K562 (cell line): ENCODE measurements around the gene LIF. TPM values are rescaled to one million over a fixed set of nuclear protein-coding genes. Genes with fewer than 3 reads are reported as not detected.

ENCODE experiments used
- ATAC-seq: fragments of 200-7000 bp; cut with Tn5 transposase; 3 replicates; pipeline ENCODE4 v1.9.1; 2020; ENCODE audit warnings: moderate library complexity
- BruUV-seq: library from RNA; stranded (reverse); fragments of 400-500 nt; replicated peaks from 2 replicates; lab custom pipeline; 2021; lab: Mats Ljungman, UMichigan
- CTCF ChIA-PET: fragments of 300-600 bp; formaldehyde crosslinking; extraction: SDS; loops from one replicate; lab custom pipeline; 2021; ENCODE audit warnings: low intra/inter-chr PET ratio; lab: Yijun Ruan, JAX
- POLR2A ChIA-PET: fragments of 300-600, 350-650 bp; sonication (Branson Sonifier 250); formaldehyde crosslinking; extraction: SDS; loops from one replicate; lab custom pipeline; 2021; ENCODE audit warnings: antibody characterized with exemption, inconsistent platforms; lab: Yijun Ruan, JAX
- DNase-seq, 4 experiments: peaks; one replicate each; pipeline versions ENCODE4 v3.0.0 to v3.0.0-alpha.2; 2011 to 2018; ENCODE audit warnings: low spot score in 3 of 4, mixed read lengths in 3 of 4; ENCODE audit errors: extremely low read depth in 1 of 4
- FAIRE-seq: peaks from 2 replicates; lab custom pipeline; 2011; peaks lifted over from hg19 to GRCh38; lab: Jason Lieb, UNC
- H2AFZ ChIP-seq: 2 replicates; pipeline ENCODE4 v1.6.0; 2011; ENCODE audit warnings: low read depth, low read length, control low read depth, inconsistent platforms
- H3K27ac ChIP-seq: fragments of 200-600 bp; 3 replicates; pipeline ENCODE4 v1.8.0; 2011; ENCODE audit warnings: low read depth, mild to moderate bottlenecking, control low read depth, inconsistent platforms, low read length, moderate library complexity, mixed read lengths; ENCODE audit errors: extremely low read depth
- H3K27me3 ChIP-seq, 2 experiments: fragments of 300-600 bp in 1 of 2; 2 replicates in 1 of 2; 3 replicates in 1 of 2; pipeline versions ENCODE4 v1.6.0 to v1.8.0; 2011; ENCODE audit warnings: inconsistent platforms in 2 of 2, low read length in 2 of 2, mild to moderate bottlenecking in 1 of 2, mixed read lengths in 1 of 2, moderate library complexity in 1 of 2; ENCODE audit not compliant: control insufficient read depth in 2 of 2, insufficient read depth in 2 of 2
- H3K36me3 ChIP-seq: fragments of 300-600 bp; 3 replicates; pipeline ENCODE4 v1.8.0; 2011; ENCODE audit warnings: mild to moderate bottlenecking, low read length, inconsistent platforms; ENCODE audit not compliant: control insufficient read depth, insufficient read depth
- H3K4me1 ChIP-seq, 2 experiments: fragments of 200-600 bp in 1 of 2; replicated peaks in 1 of 2; 2 replicates in 1 of 2; 3 replicates in 1 of 2; pipeline versions ENCODE4 v1.5.1 to v1.8.0; 2011; ENCODE audit warnings: inconsistent platforms in 2 of 2, low read length in 2 of 2, mild to moderate bottlenecking in 1 of 2, mixed read lengths in 1 of 2, moderate library complexity in 1 of 2; ENCODE audit not compliant: control insufficient read depth in 2 of 2, insufficient read depth in 2 of 2
- H3K4me2 ChIP-seq: 2 replicates; pipeline ENCODE4 v1.6.1; 2011; ENCODE audit warnings: low read length, control low read depth, inconsistent platforms, mixed read lengths; ENCODE audit not compliant: insufficient read depth
- H3K4me3 ChIP-seq: fragments of 200-600 bp; sonication (generic), shearing (Covaris generic); 2 replicates; pipeline ENCODE4 v1.5.1; 2016; ENCODE audit warnings: control low read depth, inconsistent platforms
- H3K79me2 ChIP-seq: fragments of 200-600 bp; 3 replicates; pipeline ENCODE4 v1.8.0; 2011; ENCODE audit warnings: low read length, inconsistent platforms; ENCODE audit not compliant: control insufficient read depth, insufficient read depth
- H3K9ac ChIP-seq, 2 experiments: 2 replicates each; pipeline versions ENCODE4 v1.6.0 to v1.6.1; 2011; ENCODE audit warnings: low read depth in 2 of 2, low read length in 2 of 2, control low read depth in 1 of 2, inconsistent platforms in 1 of 2, mild to moderate bottlenecking in 1 of 2, mixed read lengths in 1 of 2; ENCODE audit not compliant: insufficient read depth in 1 of 2
- H3K9me1 ChIP-seq: one replicate; pipeline ENCODE4 v1.6.0; 2011; ENCODE audit warnings: inconsistent platforms, mild to moderate bottlenecking, low read length, moderate library complexity; ENCODE audit not compliant: control insufficient read depth, insufficient read depth
- H3K9me3 ChIP-seq: replicated peaks from 2 replicates; pipeline ENCODE4 v1.5.1; 2011; ENCODE audit warnings: low read depth, low read length, inconsistent platforms; ENCODE audit not compliant: control insufficient read depth, insufficient read depth
- H4K20me1 ChIP-seq: replicated peaks from 2 replicates; pipeline ENCODE4 v1.6.1; 2011; ENCODE audit warnings: low read length, inconsistent platforms, mixed read lengths; ENCODE audit not compliant: control insufficient read depth, insufficient read depth
- HEY1 ChIP-seq: fragments of 250-450 bp; sonication (Bioruptor Pico); IDR thresholded peaks from 2 replicates; pipeline ENCODE4 v1.5.0; 2020; ENCODE audit warnings: mild to moderate bottlenecking, moderate library complexity, borderline replicate concordance
- MXI1 ChIP-seq: IDR thresholded peaks from 2 replicates; pipeline ENCODE4 v1.6.1; 2011; ENCODE audit warnings: low read depth, mild to moderate bottlenecking, improper control_type of control experiment, low read length
- NFE2L1 ChIP-seq: fragments of 450-650 bp; IDR thresholded peaks from 2 replicates; pipeline ENCODE4 v1.6.1; 2016; ENCODE audit warnings: missing genetic modification characterization, low read depth, mild to moderate bottlenecking, missing compliant biosample characterization, moderate library complexity, borderline replicate concordance
- STAT5B ChIP-seq: fragments of 250-450 bp; sonication (Bioruptor Pico); IDR thresholded peaks from 2 replicates; pipeline ENCODE4 v1.8.0; 2021; ENCODE audit warnings: mild to moderate bottlenecking, inconsistent platforms
- ZBED1 ChIP-seq: IDR thresholded peaks from 2 replicates; pipeline ENCODE4 v1.6.1; 2014
- WGBS: fragments of 100-300 bp; shearing (Covaris generic); methylation state at CpG from one replicate; pipeline ENCODE4 v1.1.6; 2016; ENCODE audit warnings: low coverage, mixed read lengths; ENCODE audit not compliant: insufficient coverage; ENCODE audit errors: missing lambda C conversion rate; 5-methylcytosine and 5-hydroxymethylcytosine counted together
- in situ Hi-C: fragments of 300-500 bp; cut with MboI; formaldehyde crosslinking; loops from 4 replicates; pipeline ENCODE4 v1.15.0; 2018; ENCODE audit warnings: inconsistent platforms, mixed read lengths
- intact Hi-C: fragments of 100-400 bp; cut with micrococcal nuclease; formaldehyde crosslinking; loops from 2 replicates; pipeline ENCODE4 v1.14.2; 2022
- polyA plus RNA-seq, 8 experiments: library from polyadenylated mRNA; depleted of rRNA in 4 of 8; stranded (reverse) in 5 of 8; unstranded in 3 of 8; fragments of >200 nt; fragmentation: Nextera tagmentation in 2 of 8; fragmentation: Illumina TruSeq in 1 of 8; extraction: Ambion mirVana in 2 of 8; extraction: Trizol in 1 of 8; gene quantifications; 2 replicates each; pipeline versions ENCODE4 v1.2.1 to v1.2.3, GENCODE V29; 2011 to 2014; ENCODE audit warnings: inconsistent platforms in 1 of 8, missing spikeins in 1 of 8
- total RNA-seq, 7 experiments: library from RNA; depleted of rRNA in 6 of 7; stranded (reverse); fragments of >200 nt in 6 of 7; fragmentation: Illumina TruSeq in 2 of 7; extraction: Trizol in 2 of 7; gene quantifications; 2 replicates each; pipeline versions ENCODE4 v1.2.1 to v1.2.3, GENCODE V29; 2011 to 2021; ENCODE audit warnings: low replicate concordance in 1 of 7
- TF ChIP-seq, protein P1 (sequence below), 2 experiments: IDR thresholded peaks in 1 of 2; conservative IDR thresholded peaks in 1 of 2; 2 replicates each; pipeline ENCODE4 v1.6.1; 2016; ENCODE audit warnings: low read depth in 2 of 2, mild to moderate bottlenecking in 1 of 2, missing compliant biosample characterization in 1 of 2, missing genetic modification characterization in 1 of 2, moderate library complexity in 1 of 2
- TF ChIP-seq, protein P2 (sequence below), 2 experiments: fragments of 450-650 bp; IDR thresholded peaks; 2 replicates each; pipeline ENCODE4 v1.6.1; 2018; ENCODE audit warnings: mild to moderate bottlenecking in 2 of 2, low read depth in 1 of 2; ENCODE audit not compliant: partially characterized antibody in 2 of 2
- TF ChIP-seq, protein P3 (sequence below): fragments of 450-650 bp; IDR thresholded peaks from 2 replicates; pipeline ENCODE4 v1.6.1; 2018; ENCODE audit warnings: mild to moderate bottlenecking, low read depth; ENCODE audit not compliant: partially characterized antibody

The LIF gene
- total and polyA plus RNA-seq, 9 of the 15 experiments (the other 6 are each of a cell fraction or from before 2014, with no cell fraction given): 0.05 to 0.39 (median 0.18) TPM; not detected in 3

DNA sequence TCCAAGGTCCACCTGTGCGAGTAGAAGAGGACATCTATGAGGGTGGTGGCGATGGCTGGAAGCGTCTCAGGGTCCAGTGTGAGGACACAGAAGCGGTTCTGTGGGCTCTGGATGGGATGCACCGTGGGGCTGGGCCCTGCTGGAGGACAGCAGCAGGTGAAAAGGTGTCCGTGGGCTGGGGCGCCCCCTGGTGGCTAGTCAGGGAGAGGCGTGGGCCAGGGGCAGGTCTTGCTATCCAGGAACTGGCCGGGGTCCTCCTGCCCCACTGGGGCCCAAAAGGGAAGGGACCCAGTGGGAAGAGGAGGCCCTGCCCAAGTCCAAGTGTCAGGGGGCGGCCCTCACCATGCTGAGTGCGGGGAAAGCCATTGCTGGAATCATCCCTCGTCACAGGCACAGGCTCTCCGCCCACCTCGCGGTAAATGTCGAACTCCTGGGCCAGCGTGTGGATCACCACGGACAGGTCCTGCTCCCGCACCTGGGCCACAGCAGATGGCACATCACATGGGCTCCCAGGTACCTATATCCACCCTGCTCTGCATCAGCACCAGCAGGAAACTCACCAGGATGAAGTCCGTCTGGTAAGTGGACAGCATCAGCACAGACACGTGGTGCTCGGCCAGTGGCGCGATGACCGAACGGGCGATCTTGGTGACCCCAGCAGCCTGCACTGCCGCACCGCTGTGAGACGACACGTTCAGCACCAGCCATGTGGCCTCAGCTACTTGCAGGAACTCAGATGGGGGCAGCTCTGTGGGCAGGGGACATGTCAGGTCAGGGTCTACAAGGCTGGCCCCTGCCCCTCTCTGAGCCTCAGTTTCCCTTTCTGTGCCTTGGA lies 40.5 kb upstream of the LIF start (continued):
- TF ChIP-seq ZBED1: no peak
- TF ChIP-seq, protein P1, sequence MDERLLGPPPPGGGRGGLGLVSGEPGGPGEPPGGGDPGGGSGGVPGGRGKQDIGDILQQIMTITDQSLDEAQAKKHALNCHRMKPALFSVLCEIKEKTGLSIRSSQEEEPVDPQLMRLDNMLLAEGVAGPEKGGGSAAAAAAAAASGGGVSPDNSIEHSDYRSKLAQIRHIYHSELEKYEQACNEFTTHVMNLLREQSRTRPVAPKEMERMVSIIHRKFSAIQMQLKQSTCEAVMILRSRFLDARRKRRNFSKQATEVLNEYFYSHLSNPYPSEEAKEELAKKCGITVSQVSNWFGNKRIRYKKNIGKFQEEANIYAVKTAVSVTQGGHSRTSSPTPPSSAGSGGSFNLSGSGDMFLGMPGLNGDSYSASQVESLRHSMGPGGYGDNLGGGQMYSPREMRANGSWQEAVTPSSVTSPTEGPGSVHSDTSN (CRISPR knock-in tag; IDR thresholded peaks at IDR 0.05; ENCODE audit: low read depth): no peak
- TF ChIP-seq, protein P1 (tag; conservative IDR thresholded peaks at IDR 0.05; ENCODE audit: low read depth): no peak
- TF ChIP-seq, all 486 proteins: peak for 22

DNA sequence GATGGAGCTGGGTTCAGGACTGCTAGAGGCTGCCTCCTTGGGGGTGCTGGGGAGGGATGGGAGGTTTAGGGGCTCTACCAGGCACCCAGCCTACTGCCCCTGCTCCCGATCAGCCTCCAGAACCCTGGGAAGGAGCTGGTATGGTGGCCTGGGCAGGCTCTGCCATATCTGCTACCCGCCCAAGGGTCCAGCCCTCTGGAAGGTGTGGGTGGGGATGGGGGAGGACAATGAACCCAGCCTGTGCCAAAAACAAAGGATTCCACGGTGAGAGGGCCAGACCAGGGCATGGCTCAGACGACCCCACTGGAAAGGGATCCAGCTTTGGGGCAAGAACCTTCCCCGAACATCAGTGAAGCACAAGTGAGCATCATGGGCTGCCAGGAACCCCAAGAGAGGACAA lies 39.8 kb upstream of the LIF start:
- FAIRE-seq (no peak), ATAC-seq (no peak), DNase-seq (no peak)
- POLR2A ChIA-PET: no interaction called here
- CTCF ChIA-PET: interaction anchor here (0.7 to 2.9 kb wide), 7 partner anchors 24 to 200 kb away, joined by 3 to 31 read pairs (median 4); partner anchors contain the start of gene RNF215
- Histone ChIP-seq H3K9me3 (no peaks in the 10 kb centered on the region), H3K4me1 (peaks cover 21 to 75% of the 10 kb centered on the region in 2 experiments; a peak in 4 of 5 replicates), H3K27ac (no peak overlapping the region), H3K36me3 (no peaks in the 10 kb centered on the region), H3K9ac (no peak overlapping the region), H3K27me3 (no peaks in the 10 kb centered on the region), H3K79me2 (no peaks in the 10 kb centered on the region), H3K4me3 (no peak overlapping the region), H3K4me2 (no peak overlapping the region), H4K20me1 (peaks cover 6% of the 10 kb centered on the region; the same call in 1 of the 2 replicates), H2AFZ (no peak overlapping the region), H3K9me1 (no peaks in the 10 kb centered on the region)
- in situ Hi-C loops (loop anchor here (10.0 kb wide), 1 partner anchor 318 kb away; the partner anchor contains the start of gene TCN2), intact Hi-C loops (loop anchor here (1.0 kb wide), 1 partner anchor 23 kb away; no protein-coding TSS in a partner anchor)
- no TSS peak for BruUV-seq
- WGBS: 33% methylated on average over 3 of the region's 5 CpGs
- TF ChIP-seq, protein P2, sequence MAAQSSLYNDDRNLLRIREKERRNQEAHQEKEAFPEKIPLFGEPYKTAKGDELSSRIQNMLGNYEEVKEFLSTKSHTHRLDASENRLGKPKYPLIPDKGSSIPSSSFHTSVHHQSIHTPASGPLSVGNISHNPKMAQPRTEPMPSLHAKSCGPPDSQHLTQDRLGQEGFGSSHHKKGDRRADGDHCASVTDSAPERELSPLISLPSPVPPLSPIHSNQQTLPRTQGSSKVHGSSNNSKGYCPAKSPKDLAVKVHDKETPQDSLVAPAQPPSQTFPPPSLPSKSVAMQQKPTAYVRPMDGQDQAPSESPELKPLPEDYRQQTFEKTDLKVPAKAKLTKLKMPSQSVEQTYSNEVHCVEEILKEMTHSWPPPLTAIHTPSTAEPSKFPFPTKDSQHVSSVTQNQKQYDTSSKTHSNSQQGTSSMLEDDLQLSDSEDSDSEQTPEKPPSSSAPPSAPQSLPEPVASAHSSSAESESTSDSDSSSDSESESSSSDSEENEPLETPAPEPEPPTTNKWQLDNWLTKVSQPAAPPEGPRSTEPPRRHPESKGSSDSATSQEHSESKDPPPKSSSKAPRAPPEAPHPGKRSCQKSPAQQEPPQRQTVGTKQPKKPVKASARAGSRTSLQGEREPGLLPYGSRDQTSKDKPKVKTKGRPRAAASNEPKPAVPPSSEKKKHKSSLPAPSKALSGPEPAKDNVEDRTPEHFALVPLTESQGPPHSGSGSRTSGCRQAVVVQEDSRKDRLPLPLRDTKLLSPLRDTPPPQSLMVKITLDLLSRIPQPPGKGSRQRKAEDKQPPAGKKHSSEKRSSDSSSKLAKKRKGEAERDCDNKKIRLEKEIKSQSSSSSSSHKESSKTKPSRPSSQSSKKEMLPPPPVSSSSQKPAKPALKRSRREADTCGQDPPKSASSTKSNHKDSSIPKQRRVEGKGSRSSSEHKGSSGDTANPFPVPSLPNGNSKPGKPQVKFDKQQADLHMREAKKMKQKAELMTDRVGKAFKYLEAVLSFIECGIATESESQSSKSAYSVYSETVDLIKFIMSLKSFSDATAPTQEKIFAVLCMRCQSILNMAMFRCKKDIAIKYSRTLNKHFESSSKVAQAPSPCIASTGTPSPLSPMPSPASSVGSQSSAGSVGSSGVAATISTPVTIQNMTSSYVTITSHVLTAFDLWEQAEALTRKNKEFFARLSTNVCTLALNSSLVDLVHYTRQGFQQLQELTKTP (IDR thresholded peaks at IDR 0.05; ENCODE audit: low read depth in 1 of 2, partially characterized antibody in 2 of 2): no peak
- TF ChIP-seq MXI1 (no peak), HEY1 (CRISPR knock-in tag) (no peak), NFE2L1 (tag) (no peak), STAT5B (CRISPR knock-in tag) (no peak)
- TF ChIP-seq, protein P3, sequence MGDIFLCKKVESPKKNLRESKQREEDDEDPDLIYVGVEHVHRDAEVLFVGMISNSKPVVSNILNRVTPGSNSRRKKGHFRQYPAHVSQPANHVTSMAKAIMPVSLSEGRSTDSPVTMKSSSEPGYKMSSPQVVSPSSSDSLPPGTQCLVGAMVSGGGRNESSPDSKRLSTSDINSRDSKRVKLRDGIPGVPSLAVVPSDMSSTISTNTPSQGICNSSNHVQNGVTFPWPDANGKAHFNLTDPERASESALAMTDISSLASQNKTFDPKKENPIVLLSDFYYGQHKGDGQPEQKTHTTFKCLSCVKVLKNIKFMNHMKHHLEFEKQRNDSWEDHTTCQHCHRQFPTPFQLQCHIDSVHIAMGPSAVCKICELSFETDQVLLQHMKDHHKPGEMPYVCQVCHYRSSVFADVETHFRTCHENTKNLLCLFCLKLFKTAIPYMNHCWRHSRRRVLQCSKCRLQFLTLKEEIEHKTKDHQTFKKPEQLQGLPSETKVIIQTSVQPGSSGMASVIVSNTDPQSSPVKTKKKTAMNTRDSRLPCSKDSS: no peak
